Measurements from ENCODE around the gene NTF4. TPM values are rescaled to one million over a fixed set of nuclear protein-coding genes. Genes with fewer than 3 reads are reported as not detected.

The NTF4 gene
- total RNA-seq, 1 donor from 2014 or later = 1.1 TPM

GRCh38 chr19:49103331-49104085 lies 38.9 kb upstream of the NTF4 start:
- no peaks in the 10 kb centered on the region for H3K9me3 Mint-ChIP-seq (ENCODE audit: low read depth)
- no peak overlapping the region for H3K4me3 Mint-ChIP-seq (ENCODE audit: unreplicated experiment)
- no peak overlapping the region for H3K27ac Mint-ChIP-seq (ENCODE audit: unreplicated experiment)
- no peak for DNase-seq (ENCODE audit: low spot score)
- TF ChIP-seq, protein P1, sequence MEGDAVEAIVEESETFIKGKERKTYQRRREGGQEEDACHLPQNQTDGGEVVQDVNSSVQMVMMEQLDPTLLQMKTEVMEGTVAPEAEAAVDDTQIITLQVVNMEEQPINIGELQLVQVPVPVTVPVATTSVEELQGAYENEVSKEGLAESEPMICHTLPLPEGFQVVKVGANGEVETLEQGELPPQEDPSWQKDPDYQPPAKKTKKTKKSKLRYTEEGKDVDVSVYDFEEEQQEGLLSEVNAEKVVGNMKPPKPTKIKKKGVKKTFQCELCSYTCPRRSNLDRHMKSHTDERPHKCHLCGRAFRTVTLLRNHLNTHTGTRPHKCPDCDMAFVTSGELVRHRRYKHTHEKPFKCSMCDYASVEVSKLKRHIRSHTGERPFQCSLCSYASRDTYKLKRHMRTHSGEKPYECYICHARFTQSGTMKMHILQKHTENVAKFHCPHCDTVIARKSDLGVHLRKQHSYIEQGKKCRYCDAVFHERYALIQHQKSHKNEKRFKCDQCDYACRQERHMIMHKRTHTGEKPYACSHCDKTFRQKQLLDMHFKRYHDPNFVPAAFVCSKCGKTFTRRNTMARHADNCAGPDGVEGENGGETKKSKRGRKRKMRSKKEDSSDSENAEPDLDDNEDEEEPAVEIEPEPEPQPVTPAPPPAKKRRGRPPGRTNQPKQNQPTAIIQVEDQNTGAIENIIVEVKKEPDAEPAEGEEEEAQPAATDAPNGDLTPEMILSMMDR (IDR thresholded peaks at IDR 0.05) = no peak
- peaks cover 40% of the 10 kb centered on the region for H3K36me3 Mint-ChIP-seq (ENCODE audit: low read depth)
- H3K4me1 Mint-ChIP-seq (ENCODE audit: low read depth) = peaks cover 3% of the 10 kb centered on the region
- H3K27me3 Mint-ChIP-seq (ENCODE audit: low read depth) = no peaks in the 10 kb centered on the region

- Mint-ChIP-seq H3K27me3 (ENCODE audit: low read depth) (no peaks in the 10 kb centered on the region), H3K4me3 (ENCODE audit: unreplicated experiment) (no peak overlapping the region), H3K36me3 (ENCODE audit: low read depth) (peaks cover 39% of the 10 kb centered on the region), H3K27ac (ENCODE audit: unreplicated experiment) (no peak overlapping the region), H3K4me1 (ENCODE audit: low read depth) (peaks cover 5% of the 10 kb centered on the region), H3K9me3 (ENCODE audit: low read depth) (no peaks in the 10 kb centered on the region)
- TF ChIP-seq, protein P1 (IDR thresholded peaks at IDR 0.05) = no peak
- no peak for DNase-seq (ENCODE audit: low spot score)
These were observed 37.7 kb upstream of the NTF4 start for GRCh38 chr19:49102303-49102702.

- peaks cover 6% of the 10 kb centered on the region for H3K4me1 Mint-ChIP-seq (ENCODE audit: low read depth)
- no peak overlapping the region for H3K27ac Mint-ChIP-seq (ENCODE audit: unreplicated experiment)
- peaks cover 32% of the 10 kb centered on the region for H3K36me3 Mint-ChIP-seq (ENCODE audit: low read depth)
- no peaks in the 10 kb centered on the region for H3K9me3 Mint-ChIP-seq (ENCODE audit: low read depth)
- no peak for DNase-seq (ENCODE audit: low spot score)
- TF ChIP-seq, protein P1 (IDR thresholded peaks at IDR 0.05) = no peak
- no peaks in the 10 kb centered on the region for H3K27me3 Mint-ChIP-seq (ENCODE audit: low read depth)
- H3K4me3 Mint-ChIP-seq (ENCODE audit: unreplicated experiment) = no peak overlapping the region
These were observed 36.5 kb upstream of the NTF4 start for GRCh38 chr19:49101160-49101559.

DNA sequence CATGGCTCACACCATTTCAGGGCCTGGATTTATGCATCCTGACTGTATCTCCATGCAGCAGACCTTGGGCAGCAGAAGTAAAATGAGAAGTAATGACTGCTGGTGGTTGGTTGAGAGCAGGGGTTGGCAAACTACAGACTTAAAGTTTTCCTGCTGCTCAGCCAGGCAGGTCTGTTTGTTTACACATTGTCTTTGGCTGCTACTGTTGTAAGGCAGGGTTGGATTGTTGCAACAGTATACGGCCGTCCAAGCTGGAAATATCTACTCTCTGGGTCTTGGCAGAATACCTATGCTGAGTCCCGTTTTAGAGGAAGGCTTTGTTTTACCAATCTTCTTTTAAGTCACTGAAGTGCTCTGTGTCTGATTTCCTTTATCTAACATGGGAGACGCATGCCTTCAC lies 34.2 kb upstream of the NTF4 start:
- no peak overlapping the region for H3K27ac Mint-ChIP-seq (ENCODE audit: unreplicated experiment)
- TF ChIP-seq, protein P1 (IDR thresholded peaks at IDR 0.05) = no peak
- H3K27me3 Mint-ChIP-seq (ENCODE audit: low read depth) = no peaks in the 10 kb centered on the region
- H3K36me3 Mint-ChIP-seq (ENCODE audit: low read depth) = peaks cover 24% of the 10 kb centered on the region
- peaks cover 6% of the 10 kb centered on the region for H3K4me1 Mint-ChIP-seq (ENCODE audit: low read depth)
- DNase-seq (ENCODE audit: low spot score) = no peak
- no peaks in the 10 kb centered on the region for H3K9me3 Mint-ChIP-seq (ENCODE audit: low read depth)
- H3K4me3 Mint-ChIP-seq (ENCODE audit: unreplicated experiment) = no peak overlapping the region

GRCh38 chr19:49097453-49098288 lies 33.1 kb upstream of the NTF4 start:
- no peaks in the 10 kb centered on the region for H3K27me3 Mint-ChIP-seq (ENCODE audit: low read depth)
- no peak for DNase-seq (ENCODE audit: low spot score)
- H3K4me3 Mint-ChIP-seq (ENCODE audit: unreplicated experiment) = no peak overlapping the region
- TF ChIP-seq, protein P1 (IDR thresholded peaks at IDR 0.05) = peak; percentile 98
- H3K9me3 Mint-ChIP-seq (ENCODE audit: low read depth) = no peaks in the 10 kb centered on the region
- peak overlapping the region; percentile 45 for H3K27ac Mint-ChIP-seq (ENCODE audit: unreplicated experiment)
- peaks cover 27% of the 10 kb centered on the region for H3K36me3 Mint-ChIP-seq (ENCODE audit: low read depth)
- H3K4me1 Mint-ChIP-seq (ENCODE audit: low read depth) = peaks cover 6% of the 10 kb centered on the region

Data from chondrocyte (in vitro differentiated cells).